ENCODE results near the gene RUNX1.

The RUNX1 gene

GRCh38 chr21:35035581-35035980 lies 13.5 kb downstream of the RUNX1 start:
- DNase-seq = no peak

- DNase-seq = no peak
Observed at GRCh38 chr21:35035116-35035515, 14.0 kb downstream of the RUNX1 start.

DNA sequence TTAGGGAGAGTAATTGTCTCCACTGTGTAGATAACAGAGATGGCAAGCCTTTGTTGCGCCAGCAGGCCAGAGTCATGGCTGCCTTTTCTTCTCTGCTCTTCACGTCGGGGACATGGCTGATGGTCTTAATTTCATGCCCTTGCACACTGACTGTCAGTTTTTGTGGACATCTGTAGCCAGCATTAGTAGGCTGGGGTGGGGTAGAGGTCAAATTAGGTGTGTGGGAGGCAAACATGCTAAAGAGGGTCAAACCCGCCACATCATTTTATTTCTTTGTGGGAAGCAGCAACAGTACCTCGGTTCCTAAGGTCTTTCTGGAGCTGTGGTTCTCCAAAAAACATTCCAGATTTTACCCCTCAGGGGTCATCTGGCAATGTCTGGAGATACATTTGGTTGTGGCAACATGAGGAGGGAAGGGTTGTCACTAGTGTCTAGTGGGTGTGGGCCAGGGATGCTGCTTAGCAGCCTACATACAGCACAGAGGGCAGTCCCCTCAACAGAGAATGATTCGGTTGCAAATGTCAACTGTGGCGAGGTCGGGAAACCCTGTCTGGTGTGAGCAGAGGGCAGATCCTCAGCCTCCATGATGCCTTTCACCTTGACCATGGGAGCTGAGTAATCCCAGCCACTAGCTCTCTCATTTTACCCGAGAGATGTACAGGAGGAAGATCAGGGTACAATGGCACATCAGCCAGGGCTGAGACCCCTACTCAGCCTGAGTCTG lies 14.7 kb downstream of the RUNX1 start:
- DNase-seq = no peak

DNA sequence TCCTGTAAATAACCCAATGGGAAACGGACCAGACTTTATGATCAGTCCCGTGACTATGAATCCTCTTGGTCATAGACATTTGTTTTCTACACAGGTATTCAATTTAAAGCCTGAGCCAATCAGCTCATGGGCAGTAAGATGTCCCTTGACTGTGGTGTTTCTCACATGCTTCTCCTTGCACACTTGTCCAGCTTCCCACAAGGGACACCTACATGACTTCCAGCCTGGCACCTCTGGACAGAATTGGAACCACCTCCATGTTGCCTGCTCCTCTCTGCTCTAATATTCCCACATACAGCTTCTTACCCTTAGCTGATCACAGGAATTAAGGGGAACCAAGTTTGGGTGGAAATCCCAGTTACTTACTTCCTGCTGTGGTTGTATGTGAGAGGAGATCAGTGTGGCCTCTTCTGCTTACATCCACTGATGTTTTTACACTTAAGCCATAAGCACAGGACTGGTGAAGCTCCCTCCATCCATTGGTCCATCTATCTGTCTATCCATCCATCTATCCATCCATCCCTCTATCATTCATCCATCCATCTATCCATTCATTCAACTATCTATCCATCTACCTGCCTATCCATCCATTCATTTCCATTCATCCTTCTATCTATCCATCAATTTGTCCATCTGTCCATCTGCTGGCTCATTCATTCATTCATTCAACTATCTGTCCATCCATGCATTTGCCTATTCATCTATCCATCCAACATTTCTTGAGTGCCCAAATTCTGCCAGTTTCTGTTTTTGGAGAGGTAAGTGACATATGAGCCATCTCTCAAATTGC lies 16.4 kb downstream of the RUNX1 start:
- DNase-seq = no peak

DNA sequence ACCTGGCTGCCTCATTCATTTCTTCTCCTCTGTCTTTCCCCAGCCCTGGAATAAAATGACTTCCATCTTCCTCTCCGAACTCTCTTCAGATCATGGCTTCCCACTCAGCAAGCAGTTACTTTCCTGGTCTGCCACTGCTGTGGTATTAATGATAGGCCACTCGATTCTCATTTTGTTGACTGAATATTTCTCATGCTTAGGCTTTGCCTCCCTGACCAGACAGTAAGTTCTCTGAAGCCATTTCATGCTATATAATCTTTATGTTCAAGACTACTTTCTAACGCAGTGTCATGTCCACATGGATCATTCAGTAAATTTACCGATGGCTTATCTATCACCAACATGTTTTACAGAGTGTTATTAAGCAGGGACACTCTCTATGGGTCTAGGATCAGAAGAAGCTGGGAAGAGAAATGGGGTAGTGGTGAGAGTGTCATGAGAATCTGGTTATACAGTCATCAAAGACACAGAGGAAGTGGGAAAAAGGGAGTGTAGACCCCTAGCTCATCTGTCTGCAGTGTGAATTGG lies 20.6 kb downstream of the RUNX1 start:
- DNase-seq = no peak

DNA sequence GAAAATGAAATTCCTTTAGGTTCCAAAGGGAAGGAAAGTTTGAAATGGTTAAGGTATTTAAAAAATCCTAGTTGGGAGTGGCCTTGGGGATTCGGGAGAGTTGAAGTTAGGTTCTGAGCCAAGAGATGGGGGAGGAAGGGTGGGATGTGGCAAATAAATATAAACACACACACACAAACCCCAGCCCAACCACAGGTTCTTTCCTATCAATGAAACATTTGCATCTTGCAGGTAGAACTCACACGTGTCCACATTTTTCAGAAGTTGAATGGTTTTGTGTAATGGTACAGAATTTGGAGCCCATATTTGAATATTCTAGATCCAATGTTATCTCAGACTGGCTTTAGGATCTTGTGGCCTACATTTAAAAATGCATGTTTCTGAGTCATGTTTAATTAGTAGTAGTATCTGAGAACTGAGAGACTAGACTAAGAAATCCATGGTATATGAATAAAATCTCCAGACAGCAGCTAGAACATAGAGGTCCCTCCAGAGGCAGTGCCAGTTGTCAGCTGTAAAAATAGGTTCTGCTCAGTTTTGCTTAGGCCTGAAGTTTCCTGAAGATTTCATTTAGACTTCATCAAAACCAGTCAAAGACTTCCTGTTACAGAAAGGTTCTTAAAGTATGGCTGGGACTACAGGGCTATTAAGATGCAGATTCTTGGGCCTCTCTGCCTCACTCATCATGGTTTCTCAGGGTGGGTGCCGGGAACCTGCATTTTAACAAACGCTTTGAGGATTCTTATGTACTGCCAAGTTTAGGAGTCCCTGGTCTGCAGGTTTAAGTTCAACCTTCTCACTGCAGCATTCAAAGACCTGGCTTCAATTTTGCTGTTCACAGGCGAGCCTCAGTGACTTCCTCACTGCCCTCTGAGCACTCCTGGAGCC lies 21.3 kb downstream of the RUNX1 start:
- no peak for DNase-seq

DNA sequence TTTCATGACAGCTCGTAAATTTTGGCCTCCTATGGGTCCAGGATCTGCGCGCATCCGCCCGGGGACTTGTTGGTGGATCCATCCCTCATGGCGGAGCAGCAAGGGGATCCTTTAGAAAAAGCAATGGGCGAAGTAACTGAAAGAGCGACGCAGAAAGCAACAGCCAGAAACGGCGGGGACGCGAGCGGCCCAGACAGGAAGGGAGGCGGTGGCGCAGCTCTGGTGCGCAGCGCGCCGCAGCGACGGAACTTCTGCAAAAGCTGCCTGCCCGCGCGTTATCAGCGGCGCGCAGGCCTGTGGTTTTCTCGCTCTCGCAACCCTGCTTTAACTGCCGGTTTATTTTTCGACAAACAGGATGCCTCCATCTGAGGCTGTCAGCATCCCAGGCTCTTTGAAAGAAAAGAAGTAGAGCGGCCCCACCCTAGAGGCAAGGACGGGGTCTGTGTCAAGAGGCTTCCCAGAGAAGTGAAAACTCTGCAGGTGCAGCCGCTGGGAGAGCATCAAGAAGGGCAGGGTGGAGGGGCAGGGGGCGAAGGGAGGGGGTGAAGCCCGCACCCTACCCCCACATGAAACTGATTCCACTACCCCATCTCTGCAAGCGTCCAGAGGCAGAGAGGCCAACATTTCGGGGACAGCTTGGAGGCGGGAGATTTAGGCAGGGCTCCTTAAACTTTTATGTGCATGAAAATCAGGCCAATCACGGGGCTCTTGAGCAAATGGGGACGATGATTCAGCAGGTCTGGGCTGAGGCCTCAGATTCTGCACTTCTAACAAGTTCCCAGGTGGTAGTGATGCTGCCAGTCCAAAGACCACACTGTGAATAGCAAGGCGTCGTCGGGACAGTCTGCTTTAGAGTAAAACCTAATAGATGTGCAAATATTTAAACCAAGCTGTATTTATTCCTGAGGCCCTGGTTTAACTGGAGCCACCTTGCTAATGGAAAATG lies 22.2 kb downstream of the RUNX1 start:
- no peak for DNase-seq

- no peak for DNase-seq
Observed at GRCh38 chr21:35026153-35026500, 23.0 kb downstream of the RUNX1 start.

- DNase-seq = no peak
Observed at GRCh38 chr21:35025206-35026152, 23.6 kb downstream of the RUNX1 start.

GRCh38 chr21:35024513-35024912 lies 24.6 kb downstream of the RUNX1 start:
- no peak for DNase-seq

- DNase-seq = no peak
Observed at GRCh38 chr21:35024071-35024420, 25.1 kb downstream of the RUNX1 start.

DNA sequence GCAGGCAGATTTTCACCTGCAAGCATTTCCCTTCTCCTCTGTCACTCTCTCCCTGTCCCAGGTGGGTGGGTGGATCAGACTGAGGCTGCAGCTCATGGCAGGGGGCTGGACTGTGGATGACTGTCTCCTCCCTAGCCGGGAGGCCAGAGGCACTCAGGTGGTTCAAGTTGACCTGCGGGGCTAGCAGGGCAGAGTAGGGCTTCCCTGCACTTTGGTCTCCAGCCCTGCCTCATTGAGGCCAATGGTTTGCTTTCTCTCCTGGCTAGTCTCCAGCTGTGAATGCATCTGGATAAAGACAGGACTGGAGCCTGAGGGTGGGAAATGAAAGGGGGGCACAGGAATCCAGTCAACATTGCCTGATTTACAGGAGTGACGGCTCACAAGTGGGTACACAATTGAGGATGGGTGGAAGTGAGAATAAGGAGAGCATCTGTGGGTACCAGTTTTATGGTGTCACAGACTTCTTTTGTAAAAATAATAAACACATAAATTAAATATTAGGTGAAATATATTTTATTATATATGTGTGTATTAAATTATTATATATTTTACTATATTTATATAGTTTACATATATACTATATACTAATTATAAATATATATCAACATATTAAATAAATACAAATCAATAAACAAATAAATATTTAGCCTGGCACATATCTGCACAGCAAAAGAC lies 25.6 kb downstream of the RUNX1 start:
- no peak for DNase-seq

DNA sequence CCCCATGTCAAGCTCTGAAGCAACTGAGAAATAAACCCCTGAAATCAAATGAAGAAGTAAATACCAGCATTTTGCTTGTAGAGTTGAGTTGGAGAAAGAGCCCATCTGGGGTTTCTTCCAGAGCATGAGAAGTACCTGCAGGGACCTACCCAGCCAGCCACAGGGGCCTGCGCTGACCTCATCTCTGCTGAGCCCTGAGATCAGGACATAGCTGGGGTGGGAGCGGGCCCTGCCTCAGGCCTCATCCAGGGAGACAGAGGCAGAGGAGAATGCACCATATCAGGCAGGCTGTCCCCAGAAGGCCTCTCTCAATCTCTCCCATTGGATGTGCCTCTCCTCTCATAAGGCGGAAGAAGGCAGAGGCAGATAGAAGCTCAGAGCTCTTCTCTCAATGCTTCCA lies 27.6 kb downstream of the RUNX1 start:
- DNase-seq = no peak

- DNase-seq = no peak
Observed at GRCh38 chr21:35020902-35021301, 28.2 kb downstream of the RUNX1 start.

- no peak for DNase-seq
Observed at GRCh38 chr21:35020436-35020835, 28.7 kb downstream of the RUNX1 start.

GRCh38 chr21:35019631-35020032 lies 29.5 kb downstream of the RUNX1 start:
- no peak for DNase-seq

GRCh38 chr21:35017256-35017655 lies 31.8 kb downstream of the RUNX1 start:
- DNase-seq = no peak

DNA sequence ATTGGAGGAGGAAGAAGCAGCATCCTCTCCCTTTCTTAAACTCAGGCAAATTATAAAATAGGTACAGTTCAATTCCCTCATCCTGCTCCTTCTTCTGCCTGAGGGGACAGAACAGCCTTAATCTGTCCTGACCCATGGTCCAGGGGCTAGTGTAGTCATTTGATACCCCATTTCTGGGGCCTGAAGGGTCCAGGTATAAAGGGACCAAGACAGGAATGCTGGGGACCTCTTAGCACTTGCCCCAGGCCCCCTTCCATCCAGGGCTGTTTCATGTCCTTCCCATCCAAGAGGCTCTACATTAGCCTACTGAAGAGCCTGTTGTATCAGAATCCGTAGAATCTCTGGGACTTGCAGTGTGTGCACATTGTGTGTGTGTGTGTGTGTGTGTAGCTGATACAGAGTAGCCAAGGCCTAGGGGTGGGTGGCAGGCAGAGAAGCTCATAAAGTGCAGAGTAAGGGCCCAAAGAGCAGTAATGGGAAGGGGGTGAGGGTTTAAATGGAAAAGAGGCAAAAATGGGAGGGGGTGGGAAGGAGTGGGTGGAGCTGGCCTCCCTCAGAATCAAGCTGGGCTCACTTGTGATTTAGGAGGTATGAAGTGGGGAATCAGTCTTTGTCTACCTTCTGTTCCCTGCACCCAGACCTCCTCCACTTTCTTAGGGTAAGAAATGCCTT lies 32.4 kb downstream of the RUNX1 start:
- DNase-seq = no peak

GRCh38 chr21:35016071-35016470 lies 33.0 kb downstream of the RUNX1 start:
- no peak for DNase-seq
